Left lobe of liver (tissue), 2 donors: ENCODE results near the gene CRISP1. TPM values are rescaled to one million over a fixed set of nuclear protein-coding genes. Genes with fewer than 3 reads are reported as not detected.
"Not testable (repeated sequence)": the region's sequence is repeated elsewhere in the genome, so short reads cannot be mapped to it uniquely, and the experiment has no call there.

Source experiments
- ATAC-seq: fragments of 200-7000 bp; cut with Tn5 transposase; one replicate; pipeline ENCODE4 v1.9.1; 2020; ENCODE audit warnings: mild to moderate bottlenecking, moderate library complexity
- DNase-seq: peaks from one replicate; pipeline ENCODE4 v3.0.0-alpha.2; 2020; ENCODE audit warnings: low spot score
- total RNA-seq: library from RNA; stranded (reverse); gene quantifications from one replicate; pipeline ENCODE4 v1.2.1, GENCODE V29; 2021
- donor health status: DM: no; HTN: no; CAD: no; lungs with moderate emphysema.
- donor health status: DM: no; HTN: yes; CAD: no.

CRISP1 gene
- total RNA-seq, 1 donor from 2014 or later: not detected

DNA sequence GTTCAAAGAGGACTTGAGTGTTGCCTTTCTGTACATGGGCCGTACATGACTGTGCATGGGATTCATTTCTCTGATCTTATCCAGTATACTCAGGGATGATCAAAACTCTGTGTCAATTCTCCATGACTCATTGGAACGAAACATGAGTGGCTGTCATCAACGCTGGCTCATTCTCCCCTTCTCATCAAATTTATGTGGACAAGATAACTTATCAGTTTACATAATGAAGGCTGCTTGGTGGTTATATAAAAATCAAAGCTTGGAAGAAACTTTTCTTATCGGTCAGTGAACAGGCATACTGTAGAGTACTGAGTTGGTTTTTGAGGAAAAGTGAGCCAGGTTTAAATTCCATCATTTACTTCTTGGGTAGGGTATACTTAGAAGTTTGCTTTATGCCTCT, 24.9 kb downstream of the CRISP1 start:
- ATAC-seq (no peak), DNase-seq (no peak)

DNA sequence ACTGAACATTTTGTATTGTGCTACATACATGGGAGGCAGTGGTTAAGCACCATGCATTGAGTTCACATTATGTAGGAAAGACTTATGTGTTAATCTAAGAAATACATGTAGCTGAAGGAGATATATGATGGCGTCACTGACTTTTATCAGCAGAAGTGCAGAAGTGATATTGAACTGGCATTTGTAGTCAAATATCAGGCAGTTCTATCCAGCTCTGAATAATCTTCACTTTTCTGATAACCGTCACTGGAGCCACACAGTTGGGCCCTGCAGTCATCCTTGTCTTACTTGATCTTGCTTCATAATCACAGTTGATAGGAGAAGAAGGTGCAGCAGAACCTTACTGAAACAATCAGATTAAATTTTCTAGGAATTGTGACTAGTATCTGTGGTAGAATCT, 26.4 kb downstream of the CRISP1 start:
- ATAC-seq (no peak), DNase-seq (no peak)

DNA sequence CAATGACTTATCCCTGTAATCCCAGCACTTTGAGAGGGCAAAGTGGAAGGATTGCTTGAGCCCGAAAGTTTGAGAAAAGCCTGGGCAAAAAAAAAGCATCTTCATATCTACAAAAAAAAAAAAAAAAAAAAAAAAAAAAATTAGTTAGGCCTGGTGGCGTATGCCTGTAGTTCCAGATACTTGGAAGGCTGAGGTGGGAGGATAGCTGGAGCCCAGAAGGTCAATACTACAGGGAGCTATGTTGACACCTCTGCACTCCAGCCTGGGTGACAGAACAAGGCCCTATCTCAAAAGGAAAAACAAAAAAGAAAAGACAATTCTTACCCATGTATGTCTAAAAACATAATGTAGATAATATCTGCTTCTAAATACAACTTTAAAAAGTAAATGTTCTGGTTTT, 27.2 kb downstream of the CRISP1 start:
- DNase-seq: no peak
- no peak for ATAC-seq

DNA sequence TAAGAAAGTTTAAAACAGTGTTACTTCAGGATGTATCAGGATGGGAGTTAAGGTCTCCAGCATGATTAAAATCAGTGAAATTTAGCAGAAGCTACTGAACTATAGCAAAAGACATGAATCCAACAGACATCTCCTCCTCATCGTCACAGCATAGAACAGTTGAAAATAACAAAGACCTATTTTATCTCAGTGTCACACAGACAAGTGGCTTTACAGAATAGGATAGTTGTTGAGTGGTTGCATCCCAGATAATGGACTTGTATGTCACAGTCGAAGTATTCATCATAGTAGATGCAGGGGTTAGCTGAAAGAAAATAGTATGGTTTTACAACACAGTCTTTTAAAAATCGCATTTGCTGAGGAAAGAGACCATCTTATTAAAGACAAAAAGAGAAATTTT, 31.2 kb downstream of the CRISP1 start:
- DNase-seq (no peak), ATAC-seq (no peak)

DNA sequence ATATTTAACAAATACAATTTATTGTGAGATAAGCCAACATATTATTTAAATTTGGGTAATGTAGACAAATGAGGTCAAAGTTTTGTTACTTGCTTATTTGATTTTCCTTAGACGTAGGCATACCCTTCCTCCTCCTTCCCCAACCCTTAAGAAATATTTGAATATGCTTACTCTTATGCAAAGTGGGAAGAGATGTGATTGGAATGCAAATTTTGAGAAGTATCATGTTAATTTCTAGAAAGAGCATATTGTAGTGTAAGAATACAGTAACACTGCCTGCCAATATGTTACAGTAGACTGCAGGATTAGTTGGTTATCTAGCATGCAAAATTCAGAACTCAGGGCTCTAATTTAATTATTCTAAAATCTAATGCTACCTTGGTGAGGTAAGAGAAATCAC, 32.9 kb downstream of the CRISP1 start:
- ATAC-seq (no peak), DNase-seq (no peak)

DNA sequence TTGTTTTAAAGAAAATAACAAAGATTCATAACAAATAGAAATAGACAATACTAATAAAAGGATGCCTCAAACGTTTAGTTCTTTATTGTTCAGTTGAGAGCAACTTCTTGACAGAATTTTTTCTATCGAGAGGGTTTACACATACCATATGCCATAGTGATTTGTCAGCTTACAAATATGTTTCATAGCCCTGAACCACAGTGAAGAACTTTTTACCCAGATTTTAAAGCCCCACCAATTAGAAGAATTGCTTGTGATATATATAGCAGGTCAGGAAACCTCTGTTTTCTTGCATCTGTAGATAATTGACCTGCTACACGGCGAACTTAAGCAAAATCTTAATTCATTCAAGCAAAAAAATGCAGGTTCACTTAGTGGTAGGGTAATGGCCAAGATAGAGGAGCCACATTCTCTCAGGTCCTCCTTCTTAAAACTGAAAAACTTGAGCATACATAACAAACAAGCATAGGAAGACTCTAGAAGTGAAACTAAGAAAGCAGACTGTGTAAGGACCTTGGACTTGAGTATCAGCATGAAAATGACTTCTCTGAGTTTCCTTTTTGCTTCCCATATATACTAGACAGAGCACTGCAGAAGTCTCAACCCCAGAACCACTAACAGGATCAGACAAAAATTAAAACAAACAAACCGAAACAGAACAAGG, 39.5 kb downstream of the CRISP1 start:
- no peak for ATAC-seq
- no peak for DNase-seq

DNA sequence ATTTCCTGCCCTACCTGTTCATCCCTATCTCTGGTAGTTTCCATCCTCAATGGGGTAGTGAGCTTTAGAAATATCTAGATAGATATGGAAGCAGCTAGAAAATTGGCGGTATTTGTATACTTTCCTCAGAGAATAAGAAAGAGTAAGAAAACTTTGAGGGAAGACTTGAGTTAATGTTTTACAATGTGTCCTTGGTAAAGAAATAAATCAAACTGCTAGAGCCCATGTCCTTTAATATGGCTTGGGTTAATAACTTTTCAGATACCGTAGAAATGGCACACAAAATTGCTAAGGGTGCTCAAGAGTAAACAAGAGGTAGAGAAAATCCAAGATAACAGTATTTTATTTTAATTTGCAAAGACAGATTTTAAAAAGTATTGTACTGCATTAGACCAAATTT, 51.2 kb downstream of the CRISP1 start:
- ATAC-seq: no peak
- DNase-seq: no peak

DNA sequence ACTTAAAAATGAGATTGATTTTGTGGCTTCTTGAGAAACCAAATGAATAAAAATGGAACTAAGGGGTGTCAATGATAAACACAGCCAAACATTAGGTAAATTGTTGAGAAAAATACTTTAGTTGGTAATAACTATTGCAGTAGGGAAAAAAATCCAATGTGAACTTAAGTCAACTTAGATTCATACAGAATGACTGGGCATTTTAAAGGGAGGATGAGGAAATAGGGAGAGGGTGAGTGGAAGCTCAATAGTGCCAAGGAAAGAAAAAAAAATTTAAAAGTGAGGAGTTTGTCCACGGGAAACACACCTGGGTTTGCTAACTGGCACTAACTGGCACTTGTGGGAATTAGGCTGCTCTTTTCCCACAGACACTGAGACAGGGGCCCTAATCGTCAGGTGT, 53.1 kb downstream of the CRISP1 start:
- DNase-seq: no peak
- no peak for ATAC-seq

DNA sequence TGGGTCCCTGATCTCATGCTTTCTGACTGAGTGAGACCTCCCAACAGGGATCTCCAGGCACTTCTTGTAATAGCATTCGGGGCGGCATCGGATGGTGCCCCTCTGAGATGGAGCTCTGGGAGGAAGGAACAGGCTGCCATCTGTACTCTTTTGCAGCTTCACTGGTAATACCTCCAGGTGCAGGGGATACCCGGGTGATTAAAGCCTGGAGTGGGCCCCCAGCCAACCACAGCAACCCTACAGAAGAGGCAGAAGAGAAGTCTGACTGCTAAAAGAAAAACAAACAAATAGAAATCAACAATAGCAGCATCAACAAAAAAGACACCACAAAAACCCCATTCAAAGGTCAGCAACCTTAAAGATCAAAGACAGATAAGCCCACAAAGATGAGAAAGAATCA, 60.2 kb downstream of the CRISP1 start:
- no peak for DNase-seq
- ATAC-seq: no peak

DNA sequence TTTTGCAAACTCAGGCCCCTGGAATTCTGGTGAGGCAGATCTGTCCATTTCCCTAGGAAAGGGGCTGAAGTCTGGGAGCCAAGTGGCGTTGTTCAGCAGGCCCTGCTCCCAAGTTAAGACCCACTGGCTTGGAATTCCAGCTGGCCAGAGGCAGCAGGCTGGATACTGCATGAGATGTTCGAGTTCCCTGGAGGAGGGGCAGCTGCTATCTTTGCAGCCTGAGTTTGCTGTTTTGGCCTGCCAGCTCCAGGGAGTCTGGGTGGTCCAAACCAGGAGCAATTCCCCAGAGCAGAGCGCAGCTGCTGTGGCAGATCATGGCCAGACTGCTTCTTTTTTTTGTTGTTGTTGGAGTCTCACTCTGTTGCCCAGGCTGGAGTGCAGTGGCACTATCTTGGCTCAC, 61.1 kb downstream of the CRISP1 start:
- no peak for DNase-seq
- no peak for ATAC-seq

DNA sequence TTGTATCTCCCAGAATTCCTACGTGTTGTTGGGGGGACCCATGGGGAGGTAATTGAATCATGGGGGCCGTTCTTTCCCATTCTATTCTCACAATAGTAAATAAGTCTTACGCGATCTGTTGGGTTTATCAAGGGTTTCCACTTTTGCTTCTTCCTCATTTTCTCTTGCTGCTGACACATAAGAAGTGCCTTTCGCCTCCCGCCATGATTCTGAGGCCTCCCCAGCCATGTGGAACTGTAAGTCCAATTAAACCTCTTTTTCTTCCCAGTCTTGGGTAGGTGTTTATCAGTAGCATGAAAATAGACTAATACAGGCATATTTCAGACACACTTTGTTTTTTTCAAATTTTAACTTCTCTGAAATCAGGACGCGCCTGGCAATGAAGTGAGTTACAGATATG, 64.8 kb downstream of the CRISP1 start:
- no peak for DNase-seq
- no peak for ATAC-seq

DNA sequence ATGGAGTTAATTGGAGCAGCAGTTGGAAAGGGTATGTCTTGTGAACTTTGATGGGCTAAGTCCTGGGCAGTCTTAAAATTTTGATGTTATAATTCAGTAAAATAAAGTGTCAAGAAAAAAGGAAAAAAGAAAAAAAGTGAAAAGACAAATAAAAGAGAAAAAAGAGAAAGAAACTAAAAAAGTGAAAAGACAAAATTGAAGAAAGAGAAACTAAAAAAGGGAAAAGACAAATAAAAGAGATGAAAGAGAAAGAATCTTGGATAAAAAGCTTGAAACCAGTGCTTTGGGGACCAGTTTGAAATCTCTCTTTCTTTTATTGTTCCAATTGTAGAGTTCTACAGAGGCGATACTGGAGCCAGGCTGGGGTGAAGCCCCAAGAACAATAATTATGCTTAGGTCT, 67.2 kb downstream of the CRISP1 start:
- no peak for DNase-seq
- ATAC-seq: no peak

DNA sequence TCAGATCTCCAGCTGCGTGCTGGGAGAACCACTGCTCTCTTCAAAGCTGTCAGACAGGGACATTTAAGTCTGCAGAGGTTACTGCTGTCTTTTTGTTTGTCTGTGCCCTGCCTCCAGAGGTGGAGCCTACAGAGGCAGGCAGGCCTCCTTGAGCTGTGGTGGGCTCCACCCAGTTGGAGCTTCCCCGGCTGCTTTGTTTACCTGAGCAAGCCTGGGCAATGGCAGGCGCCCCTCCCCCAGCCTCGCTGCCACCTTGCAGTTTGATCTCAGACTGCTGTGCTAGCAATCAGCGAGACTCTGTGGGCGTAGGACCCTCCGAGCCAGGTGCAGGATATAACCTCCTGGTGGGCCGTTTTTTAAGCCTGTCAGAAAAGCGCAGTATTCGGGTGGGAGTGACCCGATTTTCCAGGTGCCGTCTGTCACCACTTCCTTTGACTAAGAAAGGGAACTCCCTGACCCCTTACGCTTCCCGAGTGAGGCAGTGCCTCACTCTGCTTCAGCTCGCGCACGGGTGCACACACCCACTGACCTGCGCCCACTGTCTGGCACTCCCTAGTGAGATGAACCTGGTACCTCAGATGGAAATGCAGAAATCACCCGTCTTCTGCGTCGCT, 69.4 kb downstream of the CRISP1 start:
- ATAC-seq, DNase-seq: not testable (repeated sequence)

DNA sequence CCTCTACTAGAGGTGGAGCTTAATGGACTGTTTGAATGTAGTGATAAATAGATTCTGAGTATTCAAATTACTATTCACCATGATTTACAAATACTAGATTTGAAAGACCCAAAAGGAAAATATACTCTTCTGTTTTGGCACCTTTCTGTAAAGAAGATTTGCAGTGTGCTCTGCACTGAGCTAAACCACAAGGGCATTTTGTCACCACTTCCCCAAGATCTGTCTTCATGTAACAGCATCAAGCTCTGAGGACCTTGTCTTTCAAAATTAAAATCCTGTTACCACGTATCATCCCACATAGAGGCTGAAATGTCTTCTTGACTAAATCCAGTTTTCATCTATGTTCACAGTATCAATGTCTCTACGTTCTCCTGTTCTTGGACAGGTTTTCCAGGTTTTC, 76.0 kb downstream of the CRISP1 start:
- ATAC-seq (no peak), DNase-seq (no peak)

DNA sequence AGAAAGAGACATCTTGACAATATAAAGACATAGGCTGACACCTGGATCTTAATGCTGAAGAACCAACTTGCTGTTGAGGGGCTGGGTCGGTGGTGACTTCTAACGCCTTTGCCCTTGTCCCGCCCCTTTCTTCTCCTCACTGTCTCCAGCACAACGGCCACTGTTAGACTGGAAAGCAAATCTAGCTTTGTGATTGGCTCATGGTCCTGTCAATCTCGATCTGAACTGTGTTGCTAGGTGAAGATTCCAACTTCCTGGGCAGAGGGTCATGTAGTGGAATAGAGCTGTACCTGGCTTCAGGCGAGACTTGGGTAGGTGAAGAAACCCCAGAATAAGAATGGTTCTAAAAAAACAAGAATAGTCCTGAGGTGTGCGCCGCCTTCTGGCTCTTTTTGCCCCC, 79.2 kb downstream of the CRISP1 start, which contains the start of gene PGK2:
Gene PGK2 (minus strand): TSS at position 110 of the 400 bp plus-strand sequence. CDS start 98 bp downstream, at position 12.
- no peak for ATAC-seq
- DNase-seq: no peak

DNA sequence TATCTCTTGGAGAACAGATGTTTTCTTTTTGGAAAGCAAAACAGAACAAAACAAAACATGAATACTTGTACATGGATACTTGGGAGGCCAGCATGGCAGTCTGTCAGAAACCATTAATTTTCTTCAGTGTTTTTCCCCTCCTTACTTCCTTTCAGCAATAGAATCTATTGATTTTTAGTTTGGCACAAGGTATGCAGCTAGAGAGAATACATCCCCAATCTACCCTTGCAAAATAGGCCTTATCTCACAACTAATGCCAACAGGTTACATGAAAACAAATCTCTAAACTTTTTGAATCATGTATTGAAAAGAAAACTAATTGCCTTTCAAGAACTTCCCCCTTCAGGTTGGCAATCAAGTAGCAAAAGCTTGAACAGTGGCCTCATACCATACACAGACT, 82.1 kb downstream of the CRISP1 start:
- peak; percentile 65 for ATAC-seq
- no peak for DNase-seq

Other genes with a start within 250 kb of the CRISP1 start
- gene RHAG, start 229.7 kb downstream of the CRISP1 start, total RNA-seq: 0.38 TPM
- gene CRISP2, start 153.0 kb downstream of the CRISP1 start, total RNA-seq: not detected
- 0.13 TPM for gene CRISP3, start 122.1 kb downstream of the CRISP1 start, total RNA-seq
- gene PGK2, start 79.2 kb downstream of the CRISP1 start, total RNA-seq: not detected
- gene DEFB114, start 97.6 kb upstream of the CRISP1 start, total RNA-seq: not detected
- not detected for gene DEFB113, start 103.1 kb upstream of the CRISP1 start, total RNA-seq
- gene DEFB110, start 155.5 kb upstream of the CRISP1 start, total RNA-seq: not detected
- gene DEFB112, start 183.4 kb upstream of the CRISP1 start, total RNA-seq: not detected